ENCODE measurements around the gene FBXO39. TPM values are rescaled to one million over a fixed set of nuclear protein-coding genes. Genes with fewer than 3 reads are reported as not detected.
"Not testable (repeated sequence)": the region's sequence is repeated elsewhere in the genome, so short reads cannot be mapped to it uniquely, and the experiment has no call there.

The FBXO39 gene
- polyA plus RNA-seq, 2 of the 4 experiments (the other 2 are of a cell fraction) = not detected

GRCh38 chr17:6768447-6768846 lies 7.6 kb upstream of the FBXO39 start (continued):
- TF ChIP-seq HOXB5 (CRISPR knock-in tag; IDR thresholded peaks at IDR 0.05) = no peak
- no peak for TF ChIP-seq EP300 (IDR thresholded peaks at IDR 0.05)
- no peak for TF ChIP-seq USF2 (IDR thresholded peaks at IDR 0.05)
- no peak for TF ChIP-seq ZNF302 (CRISPR knock-in tag; IDR thresholded peaks at IDR 0.05)

GRCh38 chr17:6772016-6772415 lies 4.0 kb upstream of the FBXO39 start:
- Histone ChIP-seq H3K27ac (no peak overlapping the region), H3K4me2 (no peak overlapping the region), H3K4me1 (no peaks in the 10 kb centered on the region), H3K4me3 (no peak overlapping the region), H3K9me3 (peaks cover 41% of the 10 kb centered on the region)
- FAIRE-seq (no peak), ATAC-seq (no peak), DNase-seq (ENCODE audit: low read depth in 1 of 2, low spot score in 1 of 2) (no peak)
- ChIA-PET POLR2A (no interaction called here), CTCF (interaction anchor here (0.6 to 1.1 kb wide), 2 partner anchors 82 to 304 kb away, joined by 3 to 4 read pairs; no protein-coding TSS in a partner anchor)
- TF ChIP-seq HOXA7 (CRISPR knock-in tag; IDR thresholded peaks at IDR 0.05) (no peak), BCL3 (IDR thresholded peaks at IDR 0.05) (no peak), FOXS1 (CRISPR knock-in tag; IDR thresholded peaks at IDR 0.05) (no peak), ESRRA (IDR thresholded peaks at IDR 0.05; ENCODE audit: borderline replicate concordance, low read length) (no peak), MAFK (IDR thresholded peaks at IDR 0.05; ENCODE audit: partially characterized antibody) (no peak), POLR2AphosphoS2 (conservative IDR thresholded peaks at IDR 0.05; ENCODE audit: low read length) (no peak), EP300 (IDR thresholded peaks at IDR 0.05) (no peak), ZSCAN20 (CRISPR knock-in tag; IDR thresholded peaks at IDR 0.05) (no peak), ZFP36 (IDR thresholded peaks at IDR 0.05; ENCODE audit: borderline replicate concordance, partially characterized antibody) (no peak), FOSL2 (IDR thresholded peaks at IDR 0.05) (no peak), FOSL2 (CRISPR knock-in tag; IDR thresholded peaks at IDR 0.05) (no peak), GATA3 (IDR thresholded peaks at IDR 0.05; ENCODE audit: borderline replicate concordance) (no peak), TP53 (CRISPR knock-in tag; IDR thresholded peaks at IDR 0.05) (no peak), CBX2 (IDR thresholded peaks at IDR 0.05; ENCODE audit: borderline replicate concordance, low read depth) (no peak), EHMT2 (IDR thresholded peaks at IDR 0.05; ENCODE audit: low read depth) (no peak), ZC3H11A (IDR thresholded peaks at IDR 0.05) (no peak), CHD2 (IDR thresholded peaks at IDR 0.05; ENCODE audit: low read length, partially characterized antibody) (no peak), JUN (IDR thresholded peaks at IDR 0.05) (no peak), RARB (CRISPR knock-in tag; IDR thresholded peaks at IDR 0.05) (no peak)
- 13% methylated on average over 1 of the region's 1 CpG for WGBS (ENCODE audit: missing lambda C conversion rate)

GRCh38 chr17:6774906-6775305 lies 1.1 kb upstream of the FBXO39 start:
- 58% methylated on average over 8 of the region's 8 CpGs for WGBS (ENCODE audit: missing lambda C conversion rate)
- H3K27ac ChIP-seq = not testable (repeated sequence)

GRCh38 chr17:6779411-6779810 lies 3.4 kb downstream of the FBXO39 start:
- H3K4me2 ChIP-seq = no peak overlapping the region
- H3K4me3 ChIP-seq = no peak overlapping the region
- no peaks in the 10 kb centered on the region for H3K4me1 ChIP-seq
- peaks cover 7% of the 10 kb centered on the region; the same call in 2 of the 3 replicates for H3K9me3 ChIP-seq
- CTCF ChIA-PET = interaction anchor here (0.7 to 1.3 kb wide), 2 partner anchors 242 to 358 kb away, joined by 3 to 4 read pairs; no protein-coding TSS in a partner anchor
- WGBS (ENCODE audit: missing lambda C conversion rate) = 6% methylated on average over 2 of the region's 2 CpGs
- no peak overlapping the region for H3K27ac ChIP-seq
- DNase-seq (ENCODE audit: low read depth in 1 of 2, low spot score in 1 of 2) (no peak), ATAC-seq (no peak; a peak in 1 of 6 replicates), FAIRE-seq (no peak)
- TF ChIP-seq SMC3 (IDR thresholded peaks at IDR 0.05) (no peak), HMGXB4 (CRISPR knock-in tag; IDR thresholded peaks at IDR 0.05; ENCODE audit: borderline replicate concordance) (no peak), NFE2L2 (conservative IDR thresholded peaks at IDR 0.05; ENCODE audit: low read length) (no peak), EP300 (IDR thresholded peaks at IDR 0.05) (no peak), RCOR1 (IDR thresholded peaks at IDR 0.05; ENCODE audit: low read depth, low read length) (no peak), BCL3 (IDR thresholded peaks at IDR 0.05) (no peak), SREBF2 (IDR thresholded peaks at IDR 0.05) (no peak), KDM5A (IDR thresholded peaks at IDR 0.05) (no peak), ZC3H11A (IDR thresholded peaks at IDR 0.05) (no peak), TP53 (CRISPR knock-in tag; IDR thresholded peaks at IDR 0.05) (no peak), RARB (CRISPR knock-in tag; IDR thresholded peaks at IDR 0.05) (no peak), ZFP36 (IDR thresholded peaks at IDR 0.05; ENCODE audit: borderline replicate concordance, partially characterized antibody) (no peak)
- POLR2A ChIA-PET = no interaction called here

More at GRCh38 chr17:6774906-6775305, 1.1 kb upstream of the FBXO39 start:
- H3K4me2 ChIP-seq; H3K4me3 ChIP-seq; ATAC-seq; DNase-seq (ENCODE audit: low read depth in 1 of 2, low spot score in 1 of 2); FAIRE-seq; H3K4me1 ChIP-seq; POLR2A ChIA-PET: not testable (repeated sequence)
- CTCF ChIA-PET = interaction anchor here (0.6 kb wide), 1 partner anchor 249 kb away, joined by 3 read pairs; no protein-coding TSS in a partner anchor
- H3K9me3 ChIP-seq = peaks cover 18% of the 10 kb centered on the region

Data from A549 (cell line).